HG03558 (cell line): ENCODE measurements around the gene HTR2A.
A peak's percentile ranks its signal among the peaks of the same experiment; 100 is the strongest.
"Not testable (repeated sequence)": the region's sequence is repeated elsewhere in the genome, so short reads cannot be mapped to it uniquely, and the experiment has no call there.

ENCODE experiments used
- ATAC-seq: cut with Tn5 transposase; IDR thresholded peaks from one replicate; pipeline ENCODE4 v1.9.1; 2021; ENCODE audit warnings: moderate number of reproducible peaks; ENCODE audit not compliant: unreplicated experiment; ENCODE audit errors: extremely low read depth

HTR2A gene

GRCh38 chr13:46817095-46817494, 79.8 kb downstream of the HTR2A start:
- ATAC-seq: no peak

GRCh38 chr13:46816371-46816770, 80.5 kb downstream of the HTR2A start:
- no peak for ATAC-seq

- ATAC-seq: no peak
Observed at GRCh38 chr13:46812301-46812797, 84.5 kb downstream of the HTR2A start.

GRCh38 chr13:46810440-46810839, 86.4 kb downstream of the HTR2A start:
- ATAC-seq: no peak

- ATAC-seq: not testable (repeated sequence)
Observed at GRCh38 chr13:46804921-46805320, 91.9 kb downstream of the HTR2A start.

- no peak for ATAC-seq
Observed at GRCh38 chr13:46804391-46804815, 92.5 kb downstream of the HTR2A start.

- ATAC-seq: no peak
Observed at GRCh38 chr13:46803586-46803985, 93.3 kb downstream of the HTR2A start.

GRCh38 chr13:46801858-46802257, 95.0 kb downstream of the HTR2A start:
- no peak for ATAC-seq

- ATAC-seq: no peak
Observed at GRCh38 chr13:46799139-46799538, 97.7 kb downstream of the HTR2A start.

GRCh38 chr13:46797501-46798237, 99.2 kb downstream of the HTR2A start:
- ATAC-seq: no peak

GRCh38 chr13:46796515-46797474, 100.1 kb downstream of the HTR2A start, which contains the start of gene ESD:
TSS of gene ESD (minus strand) at chr13:46797161. CDS start at chr13:46791413, 5,748 bp downstream.
- ATAC-seq: peak; percentile 66

GRCh38 chr13:46796129-46796514, 100.7 kb downstream of the HTR2A start:
- no peak for ATAC-seq

- no peak for ATAC-seq
Observed at GRCh38 chr13:46795321-46795720, 101.5 kb downstream of the HTR2A start.

GRCh38 chr13:46783504-46783903, 113.3 kb downstream of the HTR2A start:
- no peak for ATAC-seq

GRCh38 chr13:46782691-46783090, 114.2 kb downstream of the HTR2A start:
- no peak for ATAC-seq

GRCh38 chr13:46782066-46782465, 114.8 kb downstream of the HTR2A start:
- ATAC-seq: no peak
